PFSK-1 (cell line): ENCODE measurements around the gene ZNF597.

Source experiments
- FOXP2 ChIP-seq: optimal IDR thresholded peaks from 2 replicates; pipeline ENCODE3; 2011; ENCODE audit warnings: borderline replicate concordance, control low read depth, inconsistent platforms; ENCODE audit not compliant: insufficient read depth; ENCODE audit errors: extremely low read length, extremely low read depth
- POLR2AphosphoS5 ChIP-seq: IDR thresholded peaks from 2 replicates; pipeline ENCODE4 v1.6.1; 2012; ENCODE audit warnings: low read depth, mild to moderate bottlenecking, control low read depth, low read length, moderate library complexity
- SIN3A ChIP-seq: IDR thresholded peaks from 2 replicates; pipeline ENCODE4 v1.6.1; 2012; ENCODE audit warnings: mild to moderate bottlenecking, low read length, moderate library complexity, borderline replicate concordance; ENCODE audit not compliant: insufficient read depth
- TAF1 ChIP-seq: IDR thresholded peaks from 2 replicates; pipeline ENCODE4 v1.6.1; 2012; ENCODE audit warnings: low read length, control low read depth, borderline replicate concordance; ENCODE audit not compliant: insufficient read depth
- TF ChIP-seq, protein P1 (sequence below), 2 experiments: IDR thresholded peaks; 2 replicates each; pipeline versions ENCODE4 v1.6.1 to v1.8.0; 2011 to 2012; ENCODE audit warnings: low read depth in 2 of 2, low read length in 2 of 2, control low read depth in 1 of 2, inconsistent platforms in 1 of 2, mild to moderate bottlenecking in 1 of 2, moderate library complexity in 1 of 2; ENCODE audit not compliant: insufficient read depth in 1 of 2

The ZNF597 gene

DNA sequence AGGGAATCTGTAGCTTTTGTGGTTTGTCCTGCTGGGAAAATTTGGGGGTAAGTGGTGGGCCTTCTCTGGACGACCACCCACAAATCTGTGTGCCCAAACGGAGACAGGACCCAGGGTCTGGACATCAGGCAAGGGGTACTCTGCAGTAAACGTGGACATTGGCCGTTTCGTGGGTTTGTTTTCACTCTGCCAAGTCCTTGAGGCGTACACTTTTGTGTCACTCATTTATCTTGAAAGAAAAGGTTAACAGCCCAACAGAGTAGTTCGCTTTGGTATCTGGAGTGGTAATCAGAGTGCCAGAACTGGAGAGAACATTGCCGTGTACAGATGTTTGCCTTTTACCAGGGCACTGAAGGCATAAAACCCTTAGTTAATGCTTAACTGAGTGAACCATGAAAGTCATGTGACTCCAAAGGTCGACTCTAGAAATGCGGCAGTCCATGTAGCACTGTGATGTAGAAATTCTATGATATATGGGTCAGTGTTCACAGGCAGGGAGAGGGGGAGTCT, 15.6 kb upstream of the ZNF597 start:
- TF ChIP-seq SIN3A = no peak
- TF ChIP-seq FOXP2 = no peak
- TF ChIP-seq, protein P1, sequence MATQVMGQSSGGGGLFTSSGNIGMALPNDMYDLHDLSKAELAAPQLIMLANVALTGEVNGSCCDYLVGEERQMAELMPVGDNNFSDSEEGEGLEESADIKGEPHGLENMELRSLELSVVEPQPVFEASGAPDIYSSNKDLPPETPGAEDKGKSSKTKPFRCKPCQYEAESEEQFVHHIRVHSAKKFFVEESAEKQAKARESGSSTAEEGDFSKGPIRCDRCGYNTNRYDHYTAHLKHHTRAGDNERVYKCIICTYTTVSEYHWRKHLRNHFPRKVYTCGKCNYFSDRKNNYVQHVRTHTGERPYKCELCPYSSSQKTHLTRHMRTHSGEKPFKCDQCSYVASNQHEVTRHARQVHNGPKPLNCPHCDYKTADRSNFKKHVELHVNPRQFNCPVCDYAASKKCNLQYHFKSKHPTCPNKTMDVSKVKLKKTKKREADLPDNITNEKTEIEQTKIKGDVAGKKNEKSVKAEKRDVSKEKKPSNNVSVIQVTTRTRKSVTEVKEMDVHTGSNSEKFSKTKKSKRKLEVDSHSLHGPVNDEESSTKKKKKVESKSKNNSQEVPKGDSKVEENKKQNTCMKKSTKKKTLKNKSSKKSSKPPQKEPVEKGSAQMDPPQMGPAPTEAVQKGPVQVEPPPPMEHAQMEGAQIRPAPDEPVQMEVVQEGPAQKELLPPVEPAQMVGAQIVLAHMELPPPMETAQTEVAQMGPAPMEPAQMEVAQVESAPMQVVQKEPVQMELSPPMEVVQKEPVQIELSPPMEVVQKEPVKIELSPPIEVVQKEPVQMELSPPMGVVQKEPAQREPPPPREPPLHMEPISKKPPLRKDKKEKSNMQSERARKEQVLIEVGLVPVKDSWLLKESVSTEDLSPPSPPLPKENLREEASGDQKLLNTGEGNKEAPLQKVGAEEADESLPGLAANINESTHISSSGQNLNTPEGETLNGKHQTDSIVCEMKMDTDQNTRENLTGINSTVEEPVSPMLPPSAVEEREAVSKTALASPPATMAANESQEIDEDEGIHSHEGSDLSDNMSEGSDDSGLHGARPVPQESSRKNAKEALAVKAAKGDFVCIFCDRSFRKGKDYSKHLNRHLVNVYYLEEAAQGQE (IDR thresholded peaks at IDR 0.05; ENCODE audit: insufficient read depth in 1 of 2, low read depth in 2 of 2, low read length in 2 of 2) = no peak
- TF ChIP-seq POLR2AphosphoS5 = no peak
- TF ChIP-seq TAF1 = no peak

DNA sequence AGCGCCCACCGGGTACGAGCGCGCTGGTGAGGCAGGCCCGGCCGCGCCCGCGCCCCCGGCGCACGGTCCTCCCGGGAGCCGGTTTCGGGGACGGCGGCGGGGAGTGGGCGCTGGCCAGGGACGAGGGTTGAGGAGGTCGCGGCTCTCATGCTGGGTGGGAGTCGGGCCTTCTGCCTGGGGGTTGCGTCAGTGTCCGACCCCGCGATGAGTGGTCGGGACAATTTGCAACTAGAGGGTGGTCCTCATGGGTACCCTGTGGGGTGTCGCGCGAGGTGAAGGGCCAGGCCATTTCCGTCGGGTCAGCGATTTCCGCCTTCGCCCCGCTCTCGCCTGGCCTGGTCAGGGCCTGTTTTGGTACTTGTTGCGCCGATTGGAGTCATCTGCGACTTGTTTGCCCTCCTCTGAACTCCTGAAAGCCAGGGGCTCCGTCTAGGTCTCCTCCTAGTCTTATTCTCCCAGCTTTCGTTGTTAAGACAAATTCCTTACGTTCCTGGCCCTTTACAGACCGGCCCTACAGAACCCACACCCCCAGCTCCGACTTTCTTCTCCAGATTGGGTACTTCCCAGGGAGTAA, 15.1 kb upstream of the ZNF597 start:
- TF ChIP-seq POLR2AphosphoS5 (no peak), FOXP2 (no peak), SIN3A (no peak), TAF1 (no peak)
- TF ChIP-seq, protein P1 (IDR thresholded peaks at IDR 0.05; ENCODE audit: insufficient read depth in 1 of 2, low read depth in 2 of 2, low read length in 2 of 2) = no peak

DNA sequence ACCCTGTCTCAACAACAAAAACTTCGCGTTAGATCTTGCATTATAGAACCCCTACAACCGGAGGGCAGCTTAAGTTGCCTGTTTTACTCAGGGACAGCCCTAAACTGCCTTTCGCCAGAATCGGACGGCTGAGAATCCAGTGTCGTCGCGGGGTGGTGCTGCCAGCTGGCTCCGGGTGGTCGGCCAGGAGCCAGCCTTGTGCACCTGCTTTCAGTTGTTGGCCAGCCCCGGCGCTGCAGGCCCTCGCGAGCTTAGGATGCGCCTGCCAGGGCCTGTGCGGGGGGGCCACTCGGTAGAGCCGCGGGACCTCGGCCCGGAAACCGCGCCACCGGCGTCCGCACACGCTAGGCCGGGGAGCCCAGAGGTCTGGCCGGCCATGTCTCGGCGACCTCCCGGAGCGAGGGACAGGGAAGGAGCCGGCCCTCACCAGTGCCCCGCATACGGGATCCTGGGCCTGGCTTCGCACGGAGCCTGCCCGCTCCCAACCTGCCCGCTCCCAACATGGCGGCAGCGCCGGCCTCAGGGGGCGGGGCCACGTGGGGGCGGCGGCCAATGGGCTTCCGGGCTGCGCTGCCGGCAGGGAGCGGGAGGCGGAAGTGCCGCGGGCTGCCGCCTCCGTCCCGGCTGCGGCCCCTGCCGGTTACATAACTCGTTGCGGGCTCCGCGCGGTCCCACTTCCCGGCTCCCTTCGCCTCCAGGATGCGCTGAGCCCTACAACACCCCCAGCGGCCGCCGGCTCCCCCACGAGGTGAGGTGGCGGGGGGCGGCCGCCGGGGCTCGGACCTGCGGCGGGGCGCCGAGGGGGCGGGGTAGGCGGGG, 14.3 kb upstream of the ZNF597 start:
- TF ChIP-seq POLR2AphosphoS5 (peak; percentile 70), FOXP2 (peak; percentile 41), TAF1 (0 out of 2 replicates have a peak, but pooled peaks have one; percentile 46), SIN3A (no peak)
- TF ChIP-seq, protein P1 (IDR thresholded peaks at IDR 0.05; ENCODE audit: insufficient read depth in 1 of 2, low read depth in 2 of 2, low read length in 2 of 2) = no peak

DNA sequence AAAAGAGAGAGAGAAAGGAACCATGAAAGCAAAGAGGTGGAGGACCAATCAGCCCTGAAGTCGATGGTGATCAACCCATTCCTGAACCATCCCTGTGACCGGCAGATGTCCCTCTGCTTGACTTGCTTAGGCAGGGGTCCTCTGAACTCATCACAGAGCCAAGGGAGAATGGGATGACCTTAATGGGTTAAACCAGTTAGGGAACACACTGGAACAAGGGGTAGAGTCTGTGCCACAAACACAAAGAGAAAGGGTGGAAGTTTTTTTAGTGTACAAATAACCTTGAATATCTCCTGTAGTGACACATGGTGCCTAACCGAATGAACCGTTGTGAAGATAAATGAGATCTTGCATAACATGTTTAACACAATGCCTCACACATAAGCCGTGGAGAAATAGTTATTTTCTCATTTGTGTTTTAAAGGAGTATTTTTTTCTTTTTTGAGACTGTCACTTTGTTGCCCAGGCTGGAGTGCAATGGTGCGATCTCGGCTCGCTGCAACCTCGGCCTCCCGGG, 11.4 kb upstream of the ZNF597 start:
- TF ChIP-seq POLR2AphosphoS5 = no peak
- TF ChIP-seq FOXP2 = no peak
- TF ChIP-seq TAF1 = no peak
- TF ChIP-seq SIN3A = no peak
- TF ChIP-seq, protein P1 (IDR thresholded peaks at IDR 0.05; ENCODE audit: insufficient read depth in 1 of 2, low read depth in 2 of 2, low read length in 2 of 2) = no peak
